HepG2 (cell line): ENCODE results near the gene MYLK.

ENCODE experiments used
- ATF7-NPFF ChIP-seq: sonication (generic); formaldehyde crosslinking; IDR thresholded peaks from 2 replicates; pipeline ENCODE4 v1.8.1; 2023; ENCODE audit warnings: mild to moderate bottlenecking, low read depth, missing genetic modification reagents, moderate library complexity
- ATM ChIP-seq: fragments of 450-650 bp; IDR thresholded peaks from 2 replicates; pipeline ENCODE4 v1.7.1; 2017; ENCODE audit warnings: mild to moderate bottlenecking, borderline replicate concordance
- CHD2 ChIP-seq: IDR thresholded peaks from 2 replicates; pipeline ENCODE4 v1.6.1; 2011; ENCODE audit warnings: low read depth, low read length, improper control_type of control experiment
- CTCF ChIP-seq: sonication (generic); formaldehyde crosslinking; IDR thresholded peaks from 2 replicates; pipeline ENCODE4 v1.5.0; 2020; ENCODE audit warnings: mild to moderate bottlenecking, missing genetic modification reagents, moderate library complexity
- DPF2 ChIP-seq: sonication (generic); formaldehyde crosslinking; IDR thresholded peaks from 2 replicates; pipeline ENCODE4 v1.4.0; 2020; ENCODE audit warnings: mild to moderate bottlenecking, low read depth, missing genetic modification reagents, borderline replicate concordance
- EZH2 ChIP-seq: conservative IDR thresholded peaks from 2 replicates; pipeline ENCODE4 v1.6.1; 2012; ENCODE audit warnings: mild to moderate bottlenecking, low read depth, low read length, moderate library complexity
- FOXK1 ChIP-seq: sonication (generic); formaldehyde crosslinking; IDR thresholded peaks from 2 replicates; pipeline ENCODE4 v1.4.0; 2020; ENCODE audit warnings: low read depth, missing genetic modification reagents, borderline replicate concordance
- GLI4 ChIP-seq: sonication (generic); formaldehyde crosslinking; IDR thresholded peaks from 2 replicates; pipeline ENCODE4 v1.5.1; 2020; ENCODE audit warnings: missing genetic modification reagents, mild to moderate bottlenecking, moderate library complexity, borderline replicate concordance
- PPARG ChIP-seq: conservative IDR thresholded peaks from 2 replicates; pipeline ENCODE4 v1.6.1; 2016; ENCODE audit warnings: missing biosample characterization, missing genetic modification reagents
- TARDBP ChIP-seq: sonication (generic); formaldehyde crosslinking; IDR thresholded peaks from 2 replicates; pipeline ENCODE4 v1.8.0; 2022; ENCODE audit warnings: mild to moderate bottlenecking, missing genetic modification reagents
- ZNF207 ChIP-seq: fragments of 450-650 bp; IDR thresholded peaks from 2 replicates; pipeline ENCODE4 v1.6.1; 2016; ENCODE audit warnings: antibody characterized with exemption, borderline replicate concordance
- ZNF326 ChIP-seq: sonication (generic); formaldehyde crosslinking; IDR thresholded peaks from 2 replicates; pipeline ENCODE4 v1.4.0; 2020; ENCODE audit warnings: missing genetic modification reagents, borderline replicate concordance
- TF ChIP-seq, protein P1 (sequence below): fragments of 450-650 bp; IDR thresholded peaks from 2 replicates; pipeline ENCODE4 v1.6.1; 2017; ENCODE audit warnings: mild to moderate bottlenecking

DNA sequence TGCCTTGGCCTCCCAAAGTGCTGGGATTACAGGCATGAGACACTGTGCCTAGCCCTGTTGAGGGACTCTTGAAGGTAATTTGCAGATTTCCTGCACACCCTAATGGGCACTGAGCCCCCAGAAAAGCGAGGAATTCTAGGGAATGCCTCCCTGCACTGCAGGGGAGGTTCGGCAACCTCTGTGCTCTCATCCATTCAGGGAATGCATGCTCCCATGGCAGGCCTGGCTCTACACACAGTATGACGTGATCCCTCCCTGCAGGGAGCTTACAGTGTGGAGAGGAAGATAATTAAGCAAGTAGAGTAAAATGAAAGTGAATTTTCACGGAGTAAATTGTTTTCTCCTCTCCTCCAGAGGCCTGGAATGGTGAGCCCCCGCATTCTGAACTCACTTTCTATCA, 166.0 kb downstream of the MYLK start:
- no peak for TF ChIP-seq ZNF207
- no peak for TF ChIP-seq CTCF (CRISPR knock-in tag)
- TF ChIP-seq ZNF326 (CRISPR knock-in tag) = no peak
- no peak for TF ChIP-seq PPARG (CRISPR knock-in tag)
- no peak for TF ChIP-seq FOXK1 (CRISPR knock-in tag)
- TF ChIP-seq EZH2 = no peak
- TF ChIP-seq TARDBP = no peak
- TF ChIP-seq, protein P1, sequence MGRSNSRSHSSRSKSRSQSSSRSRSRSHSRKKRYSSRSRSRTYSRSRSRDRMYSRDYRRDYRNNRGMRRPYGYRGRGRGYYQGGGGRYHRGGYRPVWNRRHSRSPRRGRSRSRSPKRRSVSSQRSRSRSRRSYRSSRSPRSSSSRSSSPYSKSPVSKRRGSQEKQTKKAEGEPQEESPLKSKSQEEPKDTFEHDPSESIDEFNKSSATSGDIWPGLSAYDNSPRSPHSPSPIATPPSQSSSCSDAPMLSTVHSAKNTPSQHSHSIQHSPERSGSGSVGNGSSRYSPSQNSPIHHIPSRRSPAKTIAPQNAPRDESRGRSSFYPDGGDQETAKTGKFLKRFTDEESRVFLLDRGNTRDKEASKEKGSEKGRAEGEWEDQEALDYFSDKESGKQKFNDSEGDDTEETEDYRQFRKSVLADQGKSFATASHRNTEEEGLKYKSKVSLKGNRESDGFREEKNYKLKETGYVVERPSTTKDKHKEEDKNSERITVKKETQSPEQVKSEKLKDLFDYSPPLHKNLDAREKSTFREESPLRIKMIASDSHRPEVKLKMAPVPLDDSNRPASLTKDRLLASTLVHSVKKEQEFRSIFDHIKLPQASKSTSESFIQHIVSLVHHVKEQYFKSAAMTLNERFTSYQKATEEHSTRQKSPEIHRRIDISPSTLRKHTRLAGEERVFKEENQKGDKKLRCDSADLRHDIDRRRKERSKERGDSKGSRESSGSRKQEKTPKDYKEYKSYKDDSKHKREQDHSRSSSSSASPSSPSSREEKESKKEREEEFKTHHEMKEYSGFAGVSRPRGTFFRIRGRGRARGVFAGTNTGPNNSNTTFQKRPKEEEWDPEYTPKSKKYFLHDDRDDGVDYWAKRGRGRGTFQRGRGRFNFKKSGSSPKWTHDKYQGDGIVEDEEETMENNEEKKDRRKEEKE = no peak
- TF ChIP-seq ATM = no peak
- TF ChIP-seq GLI4 (CRISPR knock-in tag) = no peak
- TF ChIP-seq ATF7-NPFF (CRISPR knock-in tag) = no peak
- TF ChIP-seq DPF2 (CRISPR knock-in tag) = no peak
- no peak for TF ChIP-seq CHD2
